HG03565 (cell line): ENCODE results near the gene TSPAN3.

Source experiments
- ATAC-seq: cut with Tn5 transposase; IDR thresholded peaks from one replicate; pipeline ENCODE4 v1.9.1; 2021; ENCODE audit warnings: mild to moderate bottlenecking, moderate library complexity; ENCODE audit not compliant: unreplicated experiment

The TSPAN3 gene

DNA sequence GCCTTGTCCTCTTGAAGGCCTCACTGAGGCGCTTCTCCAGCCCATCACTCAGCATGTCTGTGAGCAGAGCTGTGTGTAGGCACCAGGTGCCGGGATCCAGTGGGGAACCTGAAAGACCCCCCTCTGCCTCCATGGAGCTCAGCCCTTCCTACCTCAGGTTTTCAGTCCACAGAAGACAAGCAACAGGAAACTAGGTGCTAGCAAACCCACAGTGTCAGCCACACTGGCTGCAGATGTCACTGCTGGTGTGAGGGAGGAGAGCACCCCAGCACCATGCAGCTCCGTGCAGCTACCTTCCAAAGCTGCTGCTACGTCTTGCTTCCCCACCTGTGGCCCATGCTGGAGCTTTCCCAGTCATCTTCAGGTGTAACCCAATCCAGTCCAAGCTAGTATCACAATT, 58.0 kb downstream of the TSPAN3 start:
- ATAC-seq = no peak

DNA sequence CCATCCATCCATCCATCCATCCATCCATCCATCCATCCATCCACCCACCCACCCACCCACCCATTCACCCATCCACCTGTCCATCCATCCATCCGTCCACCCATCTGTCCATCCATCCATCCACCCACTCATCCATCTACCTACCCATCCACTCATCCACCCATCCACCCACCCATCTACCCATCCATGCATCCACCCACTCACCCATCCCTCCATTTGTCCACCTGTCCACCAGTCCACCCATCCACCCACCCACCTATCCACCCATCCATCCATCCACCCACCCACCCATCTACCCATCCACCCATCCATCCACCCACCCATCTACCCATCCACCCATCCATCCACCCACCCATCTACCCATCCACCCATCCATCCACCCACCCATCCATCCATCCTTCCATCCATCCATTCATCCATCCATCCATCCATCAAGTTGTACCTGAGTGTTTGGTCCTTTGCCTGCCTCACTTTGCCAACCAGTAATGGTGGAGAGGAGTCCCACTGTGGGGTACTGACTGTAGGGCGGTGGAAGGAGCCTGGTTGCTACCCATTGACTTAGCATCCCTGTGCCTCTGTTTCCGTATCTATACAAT, 58.7 kb downstream of the TSPAN3 start:
- no peak for ATAC-seq

DNA sequence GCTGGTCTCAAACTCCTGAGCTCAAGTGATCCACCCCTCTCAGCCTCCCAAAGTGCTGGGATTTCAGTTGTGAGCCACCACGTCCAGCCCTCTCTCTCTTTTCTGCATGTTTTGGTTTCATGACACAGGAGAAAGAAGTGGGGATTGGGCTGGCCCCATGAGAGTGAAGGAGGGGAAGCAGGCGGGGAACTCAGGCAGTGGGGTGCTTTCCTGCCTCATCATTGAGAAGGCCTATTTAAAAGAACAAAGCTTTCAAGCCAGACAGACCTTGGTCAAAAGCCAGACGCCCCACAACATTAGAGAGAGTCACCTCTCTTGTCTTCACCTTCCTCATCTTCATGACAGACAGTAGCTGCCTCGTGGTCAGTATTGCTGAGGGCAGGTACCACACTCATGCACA, 60.1 kb downstream of the TSPAN3 start:
- no peak for ATAC-seq

DNA sequence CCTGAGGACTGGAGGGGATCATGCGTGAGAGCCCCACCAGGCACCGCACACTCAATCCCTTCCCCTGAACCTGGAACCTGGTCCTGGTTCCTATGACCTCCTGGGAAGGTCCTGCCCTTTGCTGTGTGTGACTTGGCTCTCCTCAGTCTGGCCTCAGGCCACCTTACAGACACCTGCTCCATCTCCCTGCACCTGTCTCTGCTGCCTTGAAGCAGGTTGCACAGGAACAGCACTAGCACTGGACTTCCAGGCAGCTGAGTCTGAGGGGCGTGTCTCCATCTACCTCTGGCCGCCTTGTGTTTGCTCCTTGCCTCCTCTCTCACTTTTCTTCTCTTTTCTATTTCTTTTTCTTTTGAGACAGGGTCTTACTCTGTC, 60.6 kb downstream of the TSPAN3 start:
- no peak for ATAC-seq

DNA sequence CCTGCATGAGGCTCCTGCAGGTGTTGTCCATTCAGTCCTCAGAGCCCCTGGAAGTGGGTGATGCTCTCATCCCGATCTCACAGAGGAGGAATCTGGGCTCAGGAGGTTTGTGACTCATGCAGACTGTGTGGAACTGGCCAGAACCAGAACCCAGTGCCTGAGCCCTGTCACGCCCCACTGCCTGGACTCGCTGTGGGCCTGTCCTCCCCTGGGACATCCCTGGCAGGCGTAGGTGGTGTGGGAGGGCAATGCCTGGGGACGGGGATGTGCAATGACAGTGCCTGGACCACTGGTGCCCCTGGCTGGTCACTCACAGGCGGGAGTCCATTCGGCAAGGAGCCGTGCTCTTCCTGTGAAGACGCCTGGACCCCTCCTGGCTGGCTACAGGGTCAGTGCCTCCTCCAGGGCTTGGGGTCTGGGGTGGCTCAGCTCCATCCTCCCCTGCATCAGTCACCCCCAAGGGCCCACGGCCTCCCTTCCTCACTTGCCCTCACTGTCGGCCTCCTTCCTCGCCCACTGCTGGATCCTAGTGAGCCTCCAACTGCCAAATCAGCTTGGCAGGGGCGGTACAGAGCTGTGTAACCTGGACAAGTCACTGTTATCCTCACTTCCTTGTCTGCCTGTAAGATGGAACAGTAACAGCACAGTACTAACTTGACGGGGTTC, 61.1 kb downstream of the TSPAN3 start:
- ATAC-seq = no peak

DNA sequence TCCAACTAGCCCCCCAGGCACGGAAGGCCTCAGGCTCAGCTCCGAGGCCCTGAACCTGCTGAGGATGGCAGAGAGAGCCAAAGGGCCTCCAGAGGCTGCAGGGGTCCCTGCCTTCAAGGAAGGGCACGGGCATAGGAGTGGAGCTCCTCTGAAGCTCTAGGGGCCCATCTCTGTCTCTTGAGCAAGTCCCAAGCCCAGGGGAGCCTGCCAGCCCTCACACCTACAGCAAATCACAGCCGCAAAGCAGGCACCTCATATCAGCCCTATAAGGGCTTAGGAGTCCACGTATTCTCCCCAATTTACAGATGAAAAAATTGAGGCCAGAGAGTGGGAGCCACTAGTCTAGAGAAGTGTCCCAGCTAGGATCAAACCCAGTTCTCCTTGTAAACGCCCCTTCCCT, 61.7 kb downstream of the TSPAN3 start:
- no peak for ATAC-seq

DNA sequence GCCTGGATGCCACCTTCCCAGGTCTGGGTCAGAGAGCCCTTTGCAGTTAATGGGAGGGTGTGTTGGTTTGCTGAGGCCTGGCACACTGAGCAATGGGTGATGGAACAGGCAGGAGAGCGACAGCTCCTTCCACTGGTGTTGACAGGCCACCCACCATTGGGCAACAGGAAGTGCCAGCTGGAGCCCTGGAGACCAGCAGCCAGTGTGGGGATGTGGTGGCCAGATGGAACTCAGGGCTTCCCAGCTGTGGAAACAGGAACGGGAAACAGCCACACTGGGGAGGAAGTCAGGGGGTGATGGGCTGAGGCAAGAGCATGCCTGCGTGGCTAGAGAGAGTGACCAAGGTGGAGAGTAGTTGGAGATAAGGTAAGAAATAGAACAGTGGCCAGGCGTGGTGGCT, 66.7 kb downstream of the TSPAN3 start:
- no peak for ATAC-seq

DNA sequence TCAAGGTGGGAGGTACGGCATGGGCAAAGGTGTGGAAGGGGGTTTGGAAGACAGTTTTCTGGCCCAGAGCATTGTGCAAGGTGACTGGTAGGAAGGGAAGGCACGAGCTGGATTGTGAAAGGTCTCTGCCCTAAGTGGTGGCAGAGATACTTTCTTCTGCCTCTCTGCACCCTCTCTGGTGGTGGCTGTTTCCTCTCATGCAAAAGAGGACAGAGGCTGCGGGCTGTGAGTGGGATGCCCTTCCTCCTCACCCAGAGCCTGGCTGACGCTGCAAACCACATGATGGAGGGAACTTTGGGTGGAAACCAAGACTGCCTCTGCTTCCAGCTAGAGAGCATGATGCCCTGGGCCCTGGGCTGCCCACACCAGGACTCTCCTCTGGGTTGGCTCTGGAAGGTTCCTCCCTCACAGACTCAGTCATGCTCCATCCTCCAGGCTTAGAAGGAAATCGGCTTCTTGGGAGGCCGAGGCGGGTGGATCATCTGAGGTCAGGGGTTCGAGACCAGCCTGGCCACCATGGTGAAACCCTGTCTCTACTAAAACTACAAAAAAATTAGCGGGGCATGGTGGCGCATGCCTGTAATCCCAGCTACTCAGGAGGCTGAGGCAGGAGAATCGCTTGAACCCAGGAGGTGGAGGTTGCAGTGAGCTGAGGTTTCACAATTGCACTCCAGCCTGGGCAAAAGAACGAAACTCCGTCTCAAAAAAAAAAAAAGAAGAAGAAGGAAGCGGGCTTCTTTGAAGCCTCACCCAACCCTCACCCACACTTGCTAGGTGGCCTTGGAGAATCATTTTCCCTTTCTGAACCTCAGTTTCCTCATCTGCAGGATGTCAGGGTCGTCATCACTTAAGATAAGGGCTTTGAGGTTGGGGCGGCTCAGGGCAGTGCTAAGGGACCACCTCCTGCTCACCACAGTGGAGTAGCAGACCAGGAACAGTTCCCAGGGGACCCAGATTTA, 67.7 kb downstream of the TSPAN3 start:
- ATAC-seq = peak; percentile 60

DNA sequence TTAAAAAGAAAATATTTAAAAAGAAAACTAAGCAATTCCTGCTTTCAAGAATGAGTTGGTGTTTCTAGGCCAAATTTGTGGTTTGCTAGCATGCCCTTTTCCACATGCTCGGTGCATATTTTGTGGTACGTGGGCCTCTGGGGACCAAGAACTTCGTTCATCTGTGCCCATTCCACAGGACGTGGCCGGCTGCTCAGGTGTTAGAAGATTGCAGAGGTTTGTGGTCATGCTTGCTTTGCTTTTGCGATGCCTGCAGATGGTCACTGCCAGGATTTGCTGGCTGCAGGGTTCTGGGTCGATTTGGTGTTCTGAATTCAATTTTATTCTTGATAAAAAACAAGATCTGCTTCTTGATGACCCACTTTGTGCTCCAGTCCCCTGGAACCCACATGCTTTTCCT, 68.5 kb downstream of the TSPAN3 start:
- ATAC-seq = no peak

DNA sequence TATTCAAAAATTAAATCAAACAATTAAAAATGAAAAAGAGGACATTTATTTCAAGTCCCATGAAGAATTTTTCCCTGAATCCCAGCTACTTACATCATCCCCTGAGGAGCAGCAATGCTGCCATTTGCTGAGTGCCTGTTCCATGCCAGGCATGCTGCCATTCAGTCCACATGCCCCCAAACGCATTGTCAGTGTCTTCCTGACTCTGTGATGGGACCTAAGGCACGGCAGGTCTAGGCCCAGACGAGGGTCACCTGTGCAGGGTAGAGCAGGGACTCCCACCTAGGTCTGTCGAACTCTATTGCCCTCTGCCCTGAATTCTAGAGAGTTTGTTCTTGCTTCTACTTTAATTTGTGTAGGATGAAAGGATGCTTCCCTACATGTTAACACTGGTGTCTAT, 68.9 kb downstream of the TSPAN3 start:
- no peak for ATAC-seq

DNA sequence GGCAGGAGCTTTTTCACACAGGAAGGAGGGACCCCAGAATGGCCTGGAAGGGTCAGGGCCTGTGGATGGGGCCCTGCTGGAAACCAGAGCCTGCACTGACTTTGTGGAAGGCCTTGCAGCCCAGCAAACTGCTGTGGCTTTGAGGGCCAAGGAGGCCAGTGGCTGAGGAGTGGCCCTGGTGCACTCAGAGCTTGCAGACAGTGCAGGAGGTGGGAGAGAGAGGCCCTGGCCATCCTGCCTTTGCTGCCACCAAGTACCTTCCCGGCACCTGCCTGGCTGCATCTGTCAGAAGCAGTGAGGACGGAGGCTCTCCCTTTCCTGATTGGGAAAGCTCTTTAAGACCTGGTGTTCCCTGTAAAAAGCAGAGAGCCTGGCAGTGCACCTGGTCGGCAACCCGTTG, 69.6 kb downstream of the TSPAN3 start:
- ATAC-seq = no peak

DNA sequence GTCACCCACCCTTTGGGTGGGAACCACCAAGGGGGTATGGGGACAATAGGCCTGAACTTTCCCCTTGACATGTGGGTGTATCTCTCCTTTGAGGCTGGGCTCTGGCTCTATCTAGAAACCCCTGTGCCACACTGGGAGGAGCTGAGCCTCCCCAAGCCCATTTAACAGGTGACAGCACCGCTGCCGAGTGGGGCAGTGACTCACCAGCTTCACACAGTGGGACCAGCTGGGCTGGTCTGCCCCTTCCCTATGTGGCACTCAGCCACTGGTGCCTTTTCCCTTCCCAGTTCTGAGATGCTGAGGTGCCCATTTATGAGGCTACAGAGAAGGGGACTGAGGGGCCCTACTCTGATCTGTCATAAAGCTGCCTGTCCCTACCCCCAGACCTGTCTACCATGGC, 70.9 kb downstream of the TSPAN3 start:
- no peak for ATAC-seq

DNA sequence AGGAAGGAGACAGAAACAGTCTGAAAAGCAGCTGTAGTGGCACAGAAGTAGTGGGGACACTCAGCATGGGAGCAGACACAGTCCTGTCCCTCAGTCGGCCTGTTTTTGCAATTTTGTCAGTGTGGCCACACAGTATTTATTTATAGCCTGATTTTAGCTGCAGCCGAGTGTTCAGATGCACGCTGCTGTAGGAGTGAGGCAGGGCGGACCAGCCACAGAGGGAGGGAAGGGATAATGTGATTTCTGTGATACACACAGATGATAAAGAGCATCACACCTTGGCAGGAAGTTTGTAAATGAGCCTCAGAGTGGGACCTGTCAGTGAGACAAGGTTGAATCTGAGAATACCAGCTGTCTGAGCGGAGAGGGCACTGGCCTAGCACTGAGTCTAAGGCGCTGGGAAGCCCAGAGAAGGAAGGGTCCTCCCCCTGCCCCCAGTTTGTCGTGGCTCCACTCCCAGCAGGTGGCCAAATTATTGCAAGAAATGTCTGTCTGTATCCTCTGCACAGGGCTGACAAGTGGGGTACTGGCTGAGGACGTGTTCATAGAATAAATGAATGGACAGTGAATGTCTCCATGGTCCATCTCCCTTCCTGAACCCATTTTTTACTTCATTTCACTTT, 72.1 kb downstream of the TSPAN3 start:
- no peak for ATAC-seq

DNA sequence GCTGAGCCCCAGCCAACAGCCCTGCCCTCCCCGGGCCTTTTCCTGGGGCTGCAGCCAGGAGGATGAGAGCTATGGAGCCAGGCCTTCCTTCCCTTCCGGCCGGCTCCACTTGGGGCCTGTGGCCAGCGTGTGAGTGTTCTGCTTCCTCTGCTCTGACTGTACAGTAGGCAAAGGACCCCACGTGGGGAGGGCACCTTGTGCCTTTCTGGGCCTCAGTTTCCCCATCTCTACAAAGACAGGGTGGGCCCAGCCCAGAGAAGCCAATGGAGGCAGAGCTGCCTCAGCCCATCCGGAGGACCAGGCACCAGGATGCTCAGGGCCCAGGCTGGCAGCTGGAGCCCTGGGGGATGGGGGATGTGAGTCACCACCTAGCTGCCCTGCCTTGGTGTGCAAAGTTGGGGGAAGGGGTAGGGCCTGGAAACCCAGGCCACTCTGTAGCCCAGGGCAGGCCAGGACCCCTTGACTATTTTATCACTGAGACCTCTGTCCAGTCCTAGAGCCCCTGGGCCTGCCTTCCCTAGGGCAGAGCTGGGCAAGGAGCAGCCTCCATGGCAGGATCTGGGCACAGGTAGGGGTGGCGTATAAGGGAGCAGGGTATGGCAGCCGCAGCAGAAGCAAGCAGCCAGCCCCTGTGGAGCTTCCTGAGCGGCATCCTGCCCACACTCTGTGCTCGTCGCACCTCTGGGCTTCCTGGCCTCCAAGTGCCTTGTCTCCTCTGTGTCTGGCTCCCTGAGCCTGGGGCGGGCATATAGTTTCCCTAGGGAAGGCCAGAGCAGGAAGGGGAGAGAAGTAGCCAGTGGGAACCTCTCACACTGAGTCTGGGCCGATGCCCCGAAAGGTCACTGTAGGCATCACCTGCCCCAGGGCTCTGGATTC, 74.1 kb downstream of the TSPAN3 start:
- ATAC-seq = no peak

DNA sequence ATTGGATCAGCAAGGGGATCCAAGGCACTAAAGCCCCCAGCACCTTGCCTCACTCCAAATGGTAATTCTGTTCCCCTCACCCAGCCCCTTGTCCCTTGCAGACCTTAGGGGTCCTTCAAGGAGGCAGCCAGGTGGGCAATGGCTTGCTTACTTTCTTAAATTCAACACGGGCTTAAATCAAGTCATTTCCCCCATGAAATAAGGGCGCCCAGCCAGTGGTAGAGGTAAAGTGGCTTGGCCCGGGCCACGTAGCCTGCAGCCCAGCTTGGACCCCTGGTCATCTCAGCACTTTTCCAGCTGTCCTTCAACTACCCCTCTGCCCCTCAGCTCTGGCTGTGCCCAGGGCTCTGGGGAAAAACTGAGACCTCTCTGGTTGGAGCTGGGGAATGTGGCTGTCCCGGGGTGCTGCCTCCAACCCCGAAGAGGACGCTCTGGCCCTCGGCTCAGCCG, 74.8 kb downstream of the TSPAN3 start:
- ATAC-seq = no peak

DNA sequence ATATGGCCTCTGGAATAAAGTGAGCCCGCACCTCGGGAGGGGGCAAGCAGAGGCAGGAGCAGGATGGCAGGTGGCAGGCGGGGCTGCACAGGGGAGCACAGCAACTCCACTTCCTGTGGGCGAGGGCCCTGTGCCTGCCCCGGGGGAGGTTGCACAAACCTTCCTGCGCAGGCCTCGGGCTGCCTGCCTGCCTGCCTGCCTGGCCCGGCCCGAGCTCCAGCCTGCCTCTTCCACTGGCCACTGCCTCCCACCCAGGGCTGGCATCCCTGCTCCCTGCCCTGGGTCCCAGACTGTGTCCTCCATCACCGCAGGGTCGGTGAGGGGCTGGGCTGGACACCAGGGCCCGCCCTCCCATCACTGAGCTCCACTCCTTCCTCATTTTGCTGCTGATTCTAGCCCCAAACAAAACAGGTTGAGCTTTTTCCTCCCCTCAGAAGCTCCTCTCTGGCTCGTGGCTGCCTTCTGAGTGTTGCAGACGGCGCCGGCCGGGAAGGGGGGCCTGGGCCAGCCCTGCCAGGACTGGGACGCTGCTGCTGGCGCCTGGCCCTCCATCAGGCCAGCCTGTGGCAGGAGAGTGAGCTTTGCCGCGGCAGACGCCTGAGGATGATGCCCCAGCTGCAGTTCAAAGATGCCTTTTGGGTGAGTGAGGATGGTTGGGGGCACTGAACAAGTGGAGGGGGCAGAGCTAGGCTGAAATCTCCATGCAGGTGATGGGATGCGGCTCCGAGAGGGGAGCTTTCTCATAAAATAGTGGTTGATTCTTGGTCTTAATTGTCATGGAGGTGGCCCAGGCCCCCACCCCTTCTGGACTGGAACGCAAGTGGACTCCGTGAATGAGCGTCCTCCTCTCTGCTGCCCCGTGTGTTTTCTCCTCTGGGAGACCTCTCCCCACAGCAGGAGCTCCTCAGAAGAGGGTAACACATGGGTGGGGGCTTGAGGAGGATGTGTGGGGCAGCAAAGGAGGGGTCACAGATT, 75.7 kb downstream of the TSPAN3 start, which contains the start of gene PSTPIP1:
TSS of gene PSTPIP1 (plus strand) at position 156 of the 975 bp plus-strand sequence. CDS start at position 604, 448 bp downstream.
- no peak for ATAC-seq

DNA sequence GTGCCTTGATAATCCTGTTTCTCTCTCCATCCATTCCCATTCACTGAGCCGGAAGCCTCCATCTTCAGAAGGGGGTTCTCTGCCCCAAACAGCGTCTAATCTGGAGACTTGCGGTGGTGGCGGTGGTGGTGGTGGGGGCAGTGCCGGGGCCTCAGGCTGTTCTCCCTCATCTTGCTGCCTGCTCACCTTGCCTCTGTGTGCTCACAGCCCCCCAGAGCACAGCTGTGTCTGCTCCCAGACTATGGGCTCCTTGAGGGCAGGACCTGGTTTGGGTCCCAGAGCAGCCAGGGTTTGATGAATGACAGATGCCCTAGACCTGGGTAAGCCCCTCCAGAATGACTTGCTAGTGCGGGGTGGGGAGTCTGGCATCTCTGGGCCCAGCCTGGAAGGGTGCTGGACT, 76.4 kb downstream of the TSPAN3 start:
- ATAC-seq = no peak

DNA sequence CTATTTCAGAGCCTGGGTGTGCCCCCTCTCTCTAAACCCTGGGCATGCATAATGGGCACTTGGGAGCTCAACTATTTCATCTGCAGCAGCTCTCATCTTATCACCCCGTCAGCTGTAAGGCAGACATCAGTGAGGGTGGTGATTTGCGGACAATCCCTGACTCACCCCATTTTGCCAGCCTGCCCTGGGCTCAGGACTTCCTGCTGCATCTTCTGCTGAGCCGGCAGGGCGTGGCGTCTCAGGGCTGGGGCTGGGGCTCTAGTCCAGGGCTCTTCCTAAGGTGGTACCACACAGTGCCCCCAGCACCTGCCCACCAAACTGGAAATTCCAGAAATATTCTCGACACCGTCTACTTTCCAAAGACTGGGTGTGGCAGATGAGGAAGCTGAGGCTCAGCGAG, 76.9 kb downstream of the TSPAN3 start:
- ATAC-seq = no peak

DNA sequence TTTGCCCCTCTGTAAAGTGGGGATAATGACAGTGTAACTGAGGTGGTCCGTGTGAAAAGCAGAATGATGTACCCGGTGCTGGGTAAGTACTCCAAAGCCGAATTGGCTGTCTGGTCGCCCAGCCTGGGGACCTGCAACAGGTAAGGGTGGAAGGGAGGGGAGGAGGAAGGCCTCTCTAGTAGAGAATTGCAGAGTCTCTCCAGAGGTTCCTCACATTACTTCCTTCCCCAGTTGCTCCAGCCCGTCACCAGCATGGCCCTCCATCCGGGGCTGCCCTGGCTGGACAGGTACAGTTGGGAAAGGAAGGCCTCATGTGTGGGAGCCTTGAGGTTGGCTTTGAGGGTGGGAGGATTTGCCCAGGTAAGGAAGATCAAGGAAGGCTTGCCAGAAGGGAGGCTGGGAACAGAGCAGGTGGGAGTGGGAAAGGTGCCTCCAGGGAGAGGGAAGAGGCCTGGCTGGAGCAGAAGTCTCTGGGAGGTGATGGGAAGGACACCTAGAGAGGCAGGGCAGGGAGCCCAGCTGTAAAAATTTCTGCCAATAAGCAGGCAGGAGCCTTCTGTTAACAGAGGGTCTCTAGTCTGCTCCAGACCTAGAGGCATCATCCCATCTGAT, 77.7 kb downstream of the TSPAN3 start:
- ATAC-seq = no peak
